Heart left ventricle (tissue), 16 donors: ENCODE measurements around the gene COX10. TPM values are rescaled to one million over a fixed set of nuclear protein-coding genes. Genes with fewer than 3 reads are reported as not detected.
"Not testable (repeated sequence)": the region's sequence is repeated elsewhere in the genome, so short reads cannot be mapped to it uniquely, and the experiment has no call there.

Experiments
- ATAC-seq, 4 donors: fragments of 200-7000 bp; cut with Tn5 transposase; one replicate each; pipeline ENCODE4 v1.9.1; 2020 to 2022; ENCODE audit warnings: moderate library complexity in 4 of 4, mild to moderate bottlenecking in 3 of 4, moderate number of reproducible peaks in 1 of 4
- DNase-seq, 5 donors: peaks; one replicate each; pipeline ENCODE4 v3.0.0-alpha.2; 2020
- H3K27ac ChIP-seq, 12 donors: fragments of 200-600 bp; sonication (generic) in 4 of 12; one replicate each; pipeline versions ENCODE4 v1.5.0 to v1.8.0; 2016 to 2022; ENCODE audit warnings: mild to moderate bottlenecking in 2 of 12
- H3K27me3 ChIP-seq, 9 donors: fragments of 200-600 bp; sonication (generic) in 2 of 9; one replicate each; pipeline versions ENCODE4 v1.5.1 to v1.8.0; 2016 to 2022; ENCODE audit warnings: mild to moderate bottlenecking in 3 of 9
- H3K36me3 ChIP-seq, 9 donors: fragments of 200-600 bp; sonication (generic) in 2 of 9; one replicate each; pipeline versions ENCODE4 v1.5.0 to v1.8.0; 2018 to 2022; ENCODE audit warnings: mild to moderate bottlenecking in 2 of 9
- H3K4me1 ChIP-seq, 12 donors: fragments of 200-600 bp; sonication (generic) in 4 of 12; one replicate each; pipeline versions ENCODE4 v1.5.0 to v1.8.0; 2016 to 2022; ENCODE audit warnings: mild to moderate bottlenecking in 3 of 12
- H3K4me3 ChIP-seq, 12 donors: fragments of 200-600 bp; sonication (generic) in 4 of 12; one replicate each; pipeline versions ENCODE4 v1.5.0 to v1.8.0; 2017 to 2022; ENCODE audit warnings: mild to moderate bottlenecking in 9 of 12, moderate library complexity in 4 of 12
- H3K9me3 ChIP-seq, 12 donors: fragments of 200-600 bp; sonication (generic) in 4 of 12; one replicate each; pipeline versions ENCODE4 v1.5.0 to v1.8.0; 2016 to 2022; ENCODE audit warnings: mild to moderate bottlenecking in 1 of 12
- POLR2A ChIP-seq, 2 donors: fragments of 450-650 bp; IDR thresholded peaks; one replicate each; pipeline ENCODE4 v1.6.1; 2017; ENCODE audit warnings: antibody characterized with exemption in 2 of 2, mild to moderate bottlenecking in 2 of 2, moderate library complexity in 2 of 2
- WGBS, 4 donors: extraction: QIAGEN DNeasy Blood & Tissue Kit in 2 of 4; methylation state at CpG; one replicate each; pipeline versions ENCODE4 v1.1.5 to v1.1.7; 2013 to 2018; 5-methylcytosine and 5-hydroxymethylcytosine counted together
- intact Hi-C, 10 donors: fragments of 100-400 bp; cut with DNase I; formaldehyde crosslinking; loops; one replicate each; pipeline versions ENCODE4 v1.11.1 to v1.14.2; 2022
- polyA plus RNA-seq, 2 donors: library from polyadenylated mRNA; stranded (reverse); fragments of 200-250 nt; gene quantifications; one replicate each; pipeline ENCODE4 v1.2.3, GENCODE V29; 2013
- total RNA-seq, 9 donors: library from RNA; depleted of rRNA in 2 of 9; stranded (reverse); fragments of >200 nt in 2 of 9; fragmentation: NEBNext Ultra II Directional in 3 of 9; extraction: Animal tissue kit (Norgen Biotek cat#: 25700) in 3 of 9; gene quantifications; one replicate each; pipeline versions ENCODE4 v1.1.0 to v1.2.4, GENCODE V29; 2016 to 2023
- TF ChIP-seq, protein P1 (sequence below), 12 donors: fragments of 200-600 bp; sonication (generic) in 4 of 12; IDR thresholded peaks; one replicate each; pipeline versions ENCODE4 v1.5.0 to v1.8.0; 2018 to 2022; ENCODE audit warnings: antibody characterized with exemption in 12 of 12, mild to moderate bottlenecking in 5 of 12
- donor health status: ischemic (EF 13 %, LVEDD 7.1; RV severe dilation, severe dysfunction).
- donor health status: healthy with polysubstance abuse.
- donor health status: DM: no; HTN: yes; CAD: no.
- donor health status: DM: no; HTN: no; CAD: no.
- donor health status: ischemic (EF 25% LVEDD 6.9; RV normal size, moderate dysfunction).
- donor health status: ischemic (EF 25% LVEDD 5.7; RV mildly dilated, moderate dysfunction).
- donor health status: healthy.
- donor health status: DM: yes; HTN: yes; CAD: no.
- donor health status: ischemic (EF 35%, LVEDD 5.7; RV mildly dilated, moderate dysfunction).
- donor health status: nonischemic (EF 11% LVEDD 7.7; RV severe dilation, severe dysfunction).
- donor health status: DM: yes; HTN: yes; CAD: no.
- donor health status: PGD.
- donor health status: ischemic (EF 29% LVEDD 5.4; RV normal size, mild dysfunction).
- donor health status: nonischemic (EF 23%, LVEDD 6.1; RV moderate dilation, normal function).

The COX10 gene
- total and polyA plus RNA-seq, 11 donors: 17.8 to 96.0 (median 48.6) TPM

DNA sequence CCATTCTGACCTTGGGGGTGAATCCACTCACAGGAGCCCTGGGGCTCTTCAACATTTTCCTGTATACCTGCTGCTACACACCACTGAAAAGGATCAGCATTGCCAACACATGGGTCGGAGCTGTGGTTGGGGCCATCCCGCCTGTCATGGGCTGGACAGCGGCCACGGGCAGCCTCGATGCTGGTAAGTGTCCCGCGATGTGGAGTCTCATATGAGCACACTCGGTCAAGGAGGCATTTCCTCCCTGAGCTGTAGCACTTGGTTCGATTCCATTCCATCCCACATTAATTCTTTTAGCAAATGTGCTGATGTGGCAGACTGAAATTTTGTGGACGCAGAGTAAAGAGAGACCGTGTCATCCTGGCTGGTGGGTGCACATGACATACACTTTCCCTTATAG is 122.7 kb downstream of the COX10 start:
- H3K27ac ChIP-seq, ATAC-seq, DNase-seq, H3K27me3 ChIP-seq, intact Hi-C loops, H3K9me3 ChIP-seq, H3K4me3 ChIP-seq: not testable (repeated sequence)
- Histone ChIP-seq H3K36me3 (peaks cover 0 to 19% (median 3%) of the 10 kb centered on the region in 9 donors), H3K4me1 (peaks cover 0 to 26% (median 0%) of the 10 kb centered on the region in 12 donors)
- 87 to 100% (median 89%) methylated on average over 3 to 11 of the region's 11 CpGs for WGBS, 4 donors

DNA sequence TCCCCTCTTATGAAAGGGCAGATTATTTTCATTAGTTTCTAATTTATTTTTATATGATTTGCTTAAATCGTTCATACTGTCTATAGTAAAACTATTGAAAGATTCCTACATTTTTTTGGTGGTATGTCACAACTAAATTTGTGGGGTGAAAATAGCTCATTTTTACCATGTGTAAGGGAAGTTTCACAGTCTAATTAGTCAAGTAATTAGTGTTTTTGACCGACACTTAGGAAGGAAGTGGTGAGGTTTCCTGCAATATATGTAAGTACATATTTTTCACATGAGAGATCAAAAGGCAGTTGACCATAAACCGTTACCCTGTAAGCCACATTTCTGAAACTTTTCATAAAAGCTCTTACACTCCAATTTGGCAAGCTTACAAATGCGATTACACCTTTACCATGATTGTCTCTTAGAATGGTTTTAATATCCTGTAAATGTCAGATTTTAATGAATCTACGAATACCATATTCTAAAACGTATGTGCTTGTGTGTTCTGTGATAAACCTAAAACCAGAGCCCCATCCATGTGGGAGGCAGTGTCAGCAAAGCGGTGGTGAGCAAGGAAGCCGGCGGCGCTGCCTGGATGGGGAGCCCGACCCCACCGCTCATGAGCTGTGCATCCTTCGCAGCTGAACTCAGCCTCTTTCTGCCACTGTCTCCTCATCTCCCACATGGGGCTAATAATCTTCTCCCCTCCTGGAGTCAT is 123.5 kb downstream of the COX10 start:
- H3K4me3 ChIP-seq, H3K27me3 ChIP-seq, H3K9me3 ChIP-seq, intact Hi-C loops, ATAC-seq, DNase-seq: not testable (repeated sequence)
- H3K4me1 ChIP-seq: peaks cover 0 to 33% (median 5%) of the 10 kb centered on the region in 12 donors
- H3K27ac ChIP-seq: peak overlapping the region in 1 of 12 donors; percentile 67
- H3K36me3 ChIP-seq: peaks cover 0 to 19% (median 3%) of the 10 kb centered on the region in 9 donors
- 80 to 91% (median 87%) methylated on average over 12 to 13 of the region's 13 CpGs for WGBS, 4 donors

DNA sequence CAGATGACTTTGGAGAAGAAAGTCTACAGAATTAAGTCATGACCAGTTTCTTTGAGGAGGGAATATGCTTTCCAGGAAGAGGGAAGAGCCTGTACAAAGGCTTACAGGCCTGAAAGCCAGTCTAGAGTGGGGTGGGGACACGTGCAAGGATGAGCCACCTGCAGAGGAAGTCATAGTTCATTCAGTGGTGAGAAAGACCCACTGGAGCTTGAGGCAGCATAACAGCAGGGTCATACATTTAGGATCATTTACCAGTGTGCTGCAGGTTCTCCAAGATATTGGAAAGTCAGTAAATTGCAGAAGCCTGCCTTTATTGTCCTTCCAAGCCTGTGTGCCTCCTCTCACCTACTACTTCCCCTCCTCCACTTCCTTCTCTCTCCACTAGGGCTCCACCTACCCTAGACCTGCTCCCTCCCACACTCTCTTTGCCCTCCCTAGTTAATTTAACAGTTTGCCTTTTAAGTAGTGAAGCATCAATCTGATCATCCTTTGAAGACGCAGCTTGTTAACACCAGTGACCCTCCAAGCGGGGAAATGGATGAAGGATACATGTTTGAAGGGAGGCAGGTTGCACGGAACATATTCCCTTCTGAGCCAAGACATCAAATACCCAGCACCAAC is 127.2 kb downstream of the COX10 start:
- ATAC-seq (no peak), DNase-seq (no peak)
- Histone ChIP-seq H3K9me3 (no peaks in the 10 kb centered on the region), H3K27ac (peak overlapping the region in 1 of 12 donors; percentile 77), H3K4me3 (no peak overlapping the region), H3K36me3 (peaks cover 0 to 19% (median 3%) of the 10 kb centered on the region in 9 donors), H3K27me3 (no peaks in the 10 kb centered on the region), H3K4me1 (peaks cover 0 to 69% (median 17%) of the 10 kb centered on the region in 12 donors)
- TF ChIP-seq POLR2A (IDR thresholded peaks at IDR 0.05): no peak
- TF ChIP-seq, protein P1, sequence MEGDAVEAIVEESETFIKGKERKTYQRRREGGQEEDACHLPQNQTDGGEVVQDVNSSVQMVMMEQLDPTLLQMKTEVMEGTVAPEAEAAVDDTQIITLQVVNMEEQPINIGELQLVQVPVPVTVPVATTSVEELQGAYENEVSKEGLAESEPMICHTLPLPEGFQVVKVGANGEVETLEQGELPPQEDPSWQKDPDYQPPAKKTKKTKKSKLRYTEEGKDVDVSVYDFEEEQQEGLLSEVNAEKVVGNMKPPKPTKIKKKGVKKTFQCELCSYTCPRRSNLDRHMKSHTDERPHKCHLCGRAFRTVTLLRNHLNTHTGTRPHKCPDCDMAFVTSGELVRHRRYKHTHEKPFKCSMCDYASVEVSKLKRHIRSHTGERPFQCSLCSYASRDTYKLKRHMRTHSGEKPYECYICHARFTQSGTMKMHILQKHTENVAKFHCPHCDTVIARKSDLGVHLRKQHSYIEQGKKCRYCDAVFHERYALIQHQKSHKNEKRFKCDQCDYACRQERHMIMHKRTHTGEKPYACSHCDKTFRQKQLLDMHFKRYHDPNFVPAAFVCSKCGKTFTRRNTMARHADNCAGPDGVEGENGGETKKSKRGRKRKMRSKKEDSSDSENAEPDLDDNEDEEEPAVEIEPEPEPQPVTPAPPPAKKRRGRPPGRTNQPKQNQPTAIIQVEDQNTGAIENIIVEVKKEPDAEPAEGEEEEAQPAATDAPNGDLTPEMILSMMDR (IDR thresholded peaks at IDR 0.05): peak in 1 of 12 donors; percentile 10
- WGBS, 4 donors: 78 to 95% (median 89%) methylated on average over 4 of the region's 4 CpGs
- intact Hi-C loops: no loop called here

DNA sequence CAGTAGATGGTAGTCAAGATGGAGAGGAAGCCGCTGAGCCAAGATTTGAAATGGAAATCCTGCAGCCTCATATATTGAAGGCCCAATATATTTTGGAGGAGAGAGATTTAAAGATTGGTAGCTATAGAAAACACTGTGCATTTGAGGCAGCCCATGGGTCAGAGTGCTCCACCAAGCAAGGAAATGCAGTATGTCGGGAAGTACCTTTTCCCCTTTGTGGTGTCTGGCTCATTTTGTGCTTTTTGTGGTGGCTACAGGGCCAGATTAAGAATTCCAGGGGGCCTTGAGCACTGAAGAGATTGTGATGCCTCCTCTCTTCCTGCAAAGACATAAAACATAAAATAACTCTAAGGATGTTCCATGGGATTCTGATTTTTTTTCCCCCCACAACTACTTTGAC is 127.8 kb downstream of the COX10 start:
- H3K4me3 ChIP-seq: no peak overlapping the region
- 93 to 95% (median 94%) methylated on average over 2 of the region's 2 CpGs for WGBS, 4 donors
- H3K9me3 ChIP-seq: no peaks in the 10 kb centered on the region
- TF ChIP-seq, protein P1 (IDR thresholded peaks at IDR 0.05): no peak
- TF ChIP-seq POLR2A (IDR thresholded peaks at IDR 0.05): no peak
- no peak for DNase-seq
- H3K27me3 ChIP-seq: no peaks in the 10 kb centered on the region
- peaks cover 0 to 19% (median 3%) of the 10 kb centered on the region in 9 donors for H3K36me3 ChIP-seq
- peak overlapping the region in 1 of 12 donors; percentile 77 for H3K27ac ChIP-seq
- no peak for ATAC-seq
- peaks cover 0 to 74% (median 20%) of the 10 kb centered on the region in 12 donors for H3K4me1 ChIP-seq
- intact Hi-C loops: no loop called here

DNA sequence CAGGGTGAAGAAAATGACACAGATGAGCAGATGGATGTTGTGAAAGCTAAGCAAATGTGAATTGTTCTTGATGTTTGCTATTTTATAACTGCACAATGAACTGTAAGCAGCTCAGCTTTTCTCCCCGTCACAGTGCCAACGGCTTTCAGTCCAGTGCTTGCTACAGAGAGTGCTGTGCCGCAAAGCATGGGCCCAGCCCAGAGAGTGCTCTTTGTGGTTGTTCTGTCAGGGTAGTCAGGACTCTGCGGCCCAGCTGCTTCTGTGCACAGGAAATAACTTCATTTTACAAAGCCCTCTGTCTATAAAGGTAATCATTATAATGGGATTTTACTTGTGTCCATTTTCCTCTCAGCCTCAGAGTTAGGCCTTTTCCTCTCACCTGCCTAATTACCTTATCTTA is 128.3 kb downstream of the COX10 start:
- no peak overlapping the region for H3K4me3 ChIP-seq
- DNase-seq (no peak), ATAC-seq (peak in 3 of 4 donors; percentile 45 to 51 (median 50))
- intact Hi-C loops: no loop called here
- TF ChIP-seq POLR2A (IDR thresholded peaks at IDR 0.05): no peak
- TF ChIP-seq, protein P1 (IDR thresholded peaks at IDR 0.05): no peak
- H3K36me3 ChIP-seq: peaks cover 0 to 14% (median 0%) of the 10 kb centered on the region in 9 donors
- H3K27me3 ChIP-seq: no peaks in the 10 kb centered on the region
- H3K9me3 ChIP-seq: no peaks in the 10 kb centered on the region
- WGBS, 4 donors: 38 to 91% (median 57%) methylated on average over 4 of the region's 4 CpGs
- peaks cover 0 to 79% (median 20%) of the 10 kb centered on the region in 12 donors for H3K4me1 ChIP-seq
- peak overlapping the region in 3 of 12 donors; percentile 17 to 77 (median 46) for H3K27ac ChIP-seq
